Hematopoietic multipotent progenitor cell treated with erythropoietin and hydrocortisone succinate and interleukin-3 and kit ligand, for 17 days (in vitro differentiated cells): Measurements from ENCODE around the gene TRIM24.

ENCODE experiments used
- DNase-seq: peaks from one replicate; pipeline ENCODE4 v3.0.0-alpha.2; 2015; ENCODE audit warnings: low spot score

The TRIM24 gene

GRCh38 chr7:138538997-138539644 lies 79.1 kb downstream of the TRIM24 start:
- DNase-seq = no peak

- no peak for DNase-seq
Observed at GRCh38 chr7:138542183-138542582, 82.1 kb downstream of the TRIM24 start.

DNA sequence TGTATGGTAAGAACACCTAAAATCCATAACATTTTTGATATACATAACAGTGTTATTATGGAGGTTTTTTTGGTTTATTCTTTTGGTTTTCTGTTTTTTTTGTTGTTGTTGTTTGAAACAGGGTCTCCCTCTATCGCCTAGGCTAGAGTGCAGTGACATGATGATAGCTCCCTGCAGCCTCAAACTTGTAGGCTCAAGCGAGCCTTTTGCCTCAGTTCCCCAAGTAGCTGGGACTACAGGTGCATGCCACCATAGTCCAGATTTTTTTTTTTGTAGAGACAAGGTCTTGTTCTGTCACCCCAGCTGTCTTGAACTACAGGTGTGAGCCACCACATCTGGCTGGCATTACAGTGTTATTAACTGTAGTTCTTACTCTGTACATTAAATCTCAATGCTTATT lies 83.7 kb downstream of the TRIM24 start:
- DNase-seq = no peak

DNA sequence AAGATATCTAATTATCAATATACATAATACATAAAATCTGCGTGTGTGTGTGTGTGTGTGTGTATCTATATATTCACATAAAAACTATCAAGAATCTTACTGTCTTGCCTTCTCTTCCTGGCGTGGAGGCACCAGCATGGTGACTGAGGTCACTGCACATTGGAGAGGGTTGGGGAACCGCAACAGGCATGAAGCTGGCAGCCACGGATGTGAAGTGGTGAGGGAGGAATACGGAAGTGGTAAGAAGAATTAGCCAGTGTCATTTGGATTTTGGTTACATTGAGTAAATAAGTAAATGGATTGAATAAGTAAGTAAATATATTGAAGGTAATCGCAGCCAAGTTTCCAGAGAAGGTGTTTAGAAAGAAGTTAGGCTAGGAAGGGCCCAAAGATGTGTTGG lies 85.1 kb downstream of the TRIM24 start:
- no peak for DNase-seq

DNA sequence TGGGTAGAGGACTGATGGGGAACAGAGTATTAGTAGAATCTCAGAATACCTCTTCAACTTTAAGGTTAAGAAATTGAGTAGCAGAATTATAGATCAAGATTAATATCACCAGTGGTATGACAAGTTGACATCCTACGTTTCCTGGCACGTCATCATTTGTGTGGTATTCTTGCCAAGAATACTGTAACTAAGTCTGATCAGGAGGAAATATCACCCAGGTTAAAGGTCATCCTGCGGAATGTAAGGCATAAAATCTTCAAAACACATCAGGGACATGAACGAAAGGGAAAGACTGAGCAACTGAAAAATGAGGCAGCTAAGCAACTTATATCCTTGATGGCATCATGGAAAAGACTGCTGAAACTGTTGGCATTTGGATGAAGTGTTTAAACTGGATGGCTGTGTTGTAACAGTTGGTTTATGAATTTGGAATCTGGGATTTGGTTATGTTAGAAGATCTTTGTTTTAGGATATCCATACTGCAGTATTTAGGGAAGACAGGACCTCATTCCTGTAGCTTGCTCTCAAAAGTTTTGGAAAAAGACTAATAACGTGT lies 86.1 kb downstream of the TRIM24 start:
- no peak for DNase-seq

GRCh38 chr7:138546829-138547228 lies 86.8 kb downstream of the TRIM24 start:
- no peak for DNase-seq

DNA sequence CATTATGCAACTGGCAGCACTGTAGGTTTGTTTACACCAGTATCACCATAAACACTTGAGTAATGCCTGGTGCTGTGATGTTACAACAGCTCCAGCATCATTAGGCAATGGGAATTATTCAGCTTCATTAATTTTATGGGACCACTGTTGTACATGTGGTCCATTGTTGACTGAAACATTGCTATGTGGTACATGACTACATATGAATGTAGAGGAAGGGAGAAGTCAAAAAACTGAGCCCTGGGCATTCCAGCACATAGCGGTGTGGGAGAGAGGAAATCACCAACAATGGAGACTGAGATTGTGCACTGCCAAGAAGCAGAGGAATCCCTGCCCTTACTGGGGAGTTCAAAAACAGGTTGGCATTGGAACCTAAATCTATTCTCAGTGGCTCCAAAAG lies 89.0 kb downstream of the TRIM24 start:
- DNase-seq = no peak

DNA sequence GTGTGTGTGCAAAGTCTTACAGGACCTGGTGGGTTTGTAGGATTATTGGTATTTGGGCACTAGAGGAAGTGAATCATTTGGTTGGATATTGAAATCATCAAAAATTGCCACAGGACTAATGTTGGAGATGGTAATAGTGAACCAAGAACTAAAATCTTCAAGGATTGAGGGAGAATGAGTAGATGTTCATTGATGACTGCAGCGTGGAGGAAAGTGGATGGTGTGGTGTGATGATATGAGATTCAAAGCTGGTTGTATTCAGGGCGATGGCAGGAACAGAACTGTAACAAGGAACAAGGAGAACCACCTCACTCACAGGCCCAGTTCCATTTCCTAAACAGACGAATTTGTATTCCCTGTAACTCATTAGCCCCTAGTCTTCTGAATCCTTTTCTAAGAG lies 90.3 kb downstream of the TRIM24 start:
- DNase-seq = no peak

DNA sequence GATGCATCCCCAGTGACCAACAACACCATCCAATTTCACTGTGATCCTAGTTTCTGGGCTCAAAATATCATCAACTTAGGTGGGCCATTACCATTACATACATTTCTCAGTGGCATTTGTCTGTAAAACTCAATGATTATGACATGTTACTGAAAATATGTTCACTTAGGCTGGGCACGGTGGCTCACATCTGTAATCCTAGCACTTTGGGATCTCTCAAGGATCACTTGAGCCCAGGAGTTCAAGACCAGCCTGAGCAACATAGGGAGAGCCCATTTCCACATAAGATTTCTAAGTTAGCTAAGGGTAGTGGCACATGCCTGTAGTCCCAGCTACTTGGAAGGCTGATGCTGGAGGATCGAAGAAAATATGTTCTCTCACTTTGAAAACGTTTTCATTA lies 91.0 kb downstream of the TRIM24 start:
- no peak for DNase-seq

GRCh38 chr7:138553805-138554204 lies 93.7 kb downstream of the TRIM24 start:
- DNase-seq = no peak

DNA sequence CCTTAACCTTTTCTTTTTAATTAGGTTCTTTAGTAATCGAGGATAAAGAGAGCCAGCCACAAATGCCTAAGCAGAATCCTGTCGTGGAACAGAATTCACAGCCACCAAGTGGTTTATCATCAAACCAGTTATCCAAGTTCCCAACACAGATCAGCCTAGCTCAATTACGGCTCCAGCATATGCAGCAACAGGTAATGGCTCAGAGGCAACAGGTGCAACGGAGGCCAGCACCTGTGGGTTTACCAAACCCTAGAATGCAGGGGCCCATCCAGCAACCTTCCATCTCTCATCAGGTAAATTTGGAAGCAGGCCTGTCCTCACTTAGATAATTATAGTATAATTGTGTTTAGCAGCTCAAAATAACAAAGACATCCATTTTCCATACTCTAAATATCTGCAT lies 94.6 kb downstream of the TRIM24 start:
- DNase-seq = no peak

- DNase-seq = no peak
Observed at GRCh38 chr7:138555684-138556083, 95.6 kb downstream of the TRIM24 start.

DNA sequence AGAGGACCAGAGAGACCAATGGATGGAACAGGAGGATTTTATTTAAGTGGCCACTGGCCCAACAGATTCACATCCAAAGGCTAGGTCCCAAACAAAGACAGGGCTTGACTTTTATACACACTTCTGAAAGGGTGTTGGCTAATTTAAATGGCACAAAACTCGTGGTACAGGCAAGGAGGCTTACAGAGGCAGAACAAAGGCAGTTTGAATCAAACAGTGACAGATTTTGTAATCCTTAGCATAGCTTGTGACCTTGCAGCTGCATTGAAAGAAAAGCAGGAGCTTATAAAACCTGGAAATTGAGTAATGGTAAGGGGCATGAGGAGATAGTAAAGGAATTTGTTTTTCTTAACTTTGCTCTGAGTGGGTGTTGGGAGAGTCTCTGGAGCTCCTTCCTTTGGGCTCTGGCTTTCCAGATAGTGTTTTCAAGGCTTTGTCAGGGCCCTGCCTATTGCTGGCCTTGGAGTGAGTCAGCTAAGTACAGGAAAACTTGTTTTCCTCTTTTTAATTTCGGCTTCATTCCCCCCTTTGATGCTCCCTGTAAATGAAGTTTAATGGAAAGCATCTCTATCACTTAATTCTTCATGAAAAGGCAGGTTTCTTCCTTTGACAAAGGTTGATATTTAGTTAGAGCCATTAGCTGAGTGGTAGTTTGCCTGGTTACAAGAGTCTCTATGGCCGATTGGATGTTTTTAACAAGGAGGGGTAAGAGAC lies 96.9 kb downstream of the TRIM24 start:
- no peak for DNase-seq

- DNase-seq = no peak
Observed at GRCh38 chr7:138559448-138559847, 99.4 kb downstream of the TRIM24 start.

DNA sequence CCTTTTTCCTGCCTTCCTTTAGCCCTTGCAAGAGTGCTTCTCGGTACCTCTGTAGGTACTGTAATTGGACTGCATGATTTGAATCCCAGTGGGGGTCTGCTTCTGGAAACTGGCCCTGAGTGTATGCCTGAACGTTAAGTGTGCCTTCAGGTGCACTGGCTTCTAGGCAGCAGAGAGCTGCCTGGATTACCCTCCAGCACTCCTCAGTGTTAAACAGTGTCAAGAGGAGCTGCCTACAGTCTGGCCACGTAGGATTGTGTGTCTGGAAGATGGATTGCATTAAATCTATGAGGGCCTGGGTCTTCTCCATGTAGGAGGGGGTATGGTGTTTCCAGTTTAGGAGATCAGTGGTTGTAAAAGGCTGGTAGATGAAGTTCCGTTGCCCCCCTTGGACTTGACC lies 103.7 kb downstream of the TRIM24 start:
- DNase-seq = no peak

GRCh38 chr7:138564365-138564764 lies 104.3 kb downstream of the TRIM24 start:
- no peak for DNase-seq

DNA sequence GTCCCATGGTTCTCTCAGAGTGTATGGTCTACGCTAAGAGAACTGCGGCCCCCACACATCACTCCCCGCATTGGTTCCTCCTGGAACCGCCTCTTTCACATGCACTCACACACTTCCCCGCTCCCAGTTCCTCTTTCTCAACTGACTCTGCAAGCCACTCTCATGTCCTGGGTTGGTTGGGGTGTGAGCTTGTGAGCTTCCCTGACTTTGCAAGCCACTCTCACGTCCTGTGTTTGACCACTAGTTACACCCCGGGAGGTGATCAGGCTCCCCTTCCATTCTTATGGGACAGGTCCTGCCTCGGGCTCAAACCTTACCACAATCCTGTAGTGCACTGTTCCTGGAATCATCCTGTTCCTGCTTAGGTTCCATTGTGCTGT lies 105.0 kb downstream of the TRIM24 start:
- DNase-seq = no peak

DNA sequence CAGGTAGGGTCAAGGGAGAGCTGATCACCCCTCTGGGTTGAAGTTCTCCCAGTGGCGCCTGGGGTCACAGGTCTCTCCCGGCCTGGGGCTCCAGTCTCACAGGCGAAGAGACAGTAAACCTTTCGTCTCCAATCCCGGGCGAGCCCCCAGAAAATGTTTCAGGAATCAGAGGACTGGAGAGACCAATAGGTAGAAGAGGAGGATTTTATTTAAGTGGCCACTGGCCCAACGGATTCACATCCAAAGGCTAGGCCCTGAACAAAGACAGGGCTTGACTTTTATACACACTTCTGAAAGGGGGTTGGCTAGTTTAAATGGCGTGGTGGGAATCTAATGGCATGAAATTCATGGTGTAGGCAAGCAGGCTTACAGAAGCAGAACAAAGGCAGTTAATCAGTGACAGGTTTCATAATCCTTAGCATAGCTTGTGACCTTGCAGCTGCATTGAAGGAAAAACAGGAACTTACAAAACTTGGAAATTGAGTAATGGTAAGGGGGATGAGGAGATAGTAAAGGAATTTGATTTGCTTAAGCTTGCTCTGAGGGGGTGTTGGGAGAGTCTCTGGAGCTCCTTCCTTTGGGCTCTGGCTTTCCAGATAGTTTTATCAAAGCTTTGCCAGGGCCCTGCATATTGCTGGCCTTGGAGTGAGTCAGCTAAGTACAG lies 105.5 kb downstream of the TRIM24 start:
- DNase-seq = peak; percentile 10

- DNase-seq = no peak
Observed at GRCh38 chr7:138568655-138569054, 108.6 kb downstream of the TRIM24 start.

DNA sequence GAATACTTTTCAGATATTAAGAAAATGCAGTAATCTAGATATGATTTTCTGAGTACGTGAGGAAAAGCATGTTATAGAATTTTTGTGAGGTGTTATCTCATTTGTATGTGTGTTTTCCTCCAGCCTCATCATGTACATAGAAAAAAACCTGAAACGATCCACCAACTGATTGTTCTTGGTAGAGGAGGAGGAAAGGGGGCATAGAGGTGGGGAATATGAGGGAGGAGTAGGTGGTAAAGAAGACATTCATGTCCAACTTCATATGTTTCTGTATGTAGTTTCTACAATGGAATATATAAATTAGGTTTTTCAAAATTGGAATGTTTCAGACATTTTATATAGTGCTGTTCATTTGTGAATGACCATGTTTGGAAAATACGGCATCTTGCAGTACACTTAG lies 109.4 kb downstream of the TRIM24 start:
- DNase-seq = no peak

- DNase-seq = no peak
Observed at GRCh38 chr7:138570715-138571114, 110.7 kb downstream of the TRIM24 start.

DNA sequence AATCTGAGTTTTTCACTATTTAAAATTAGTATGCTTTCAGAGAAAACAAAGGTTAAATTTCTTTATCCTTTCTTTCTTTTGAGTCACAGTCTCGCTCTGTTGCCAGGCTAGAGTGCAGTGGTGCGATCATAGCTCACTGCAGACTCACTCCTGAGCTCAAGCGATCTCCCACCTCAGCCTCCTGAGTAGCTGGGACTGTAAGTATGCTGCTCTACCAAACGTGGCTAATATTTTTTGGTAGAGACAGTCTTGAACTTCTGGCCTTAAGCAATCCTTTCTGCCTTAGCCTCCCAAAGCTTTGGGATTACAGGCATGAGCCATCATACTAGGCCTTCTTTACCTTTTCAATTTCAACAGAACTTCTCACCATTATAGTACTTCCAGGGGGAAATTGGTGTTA lies 113.7 kb downstream of the TRIM24 start:
- DNase-seq = no peak

GRCh38 chr7:138575897-138576428 lies 115.9 kb downstream of the TRIM24 start:
- DNase-seq = no peak
